Right atrium auricular region (tissue), 2 donors: ENCODE results near the gene KCNH1. TPM values are rescaled to one million over a fixed set of nuclear protein-coding genes. Genes with fewer than 3 reads are reported as not detected.

Experiments
- DNase-seq: peaks from one replicate; pipeline ENCODE4 v3.0.0-alpha.2; 2019; ENCODE audit warnings: low spot score
- H3K27ac ChIP-seq, 2 donors: fragments of 200-600 bp; sonication (generic); 1 replicate in 1 of 2; 2 replicates in 1 of 2; pipeline ENCODE4 v1.5.1; 2016 to 2019
- H3K27me3 ChIP-seq, 2 donors: fragments of 200-600 bp; sonication (generic); one replicate each; pipeline versions ENCODE4 v1.5.1 to v1.6.0; 2017 to 2019
- H3K36me3 ChIP-seq: fragments of 200-600 bp; sonication (generic); one replicate; pipeline ENCODE4 v1.5.1; 2016
- H3K4me1 ChIP-seq, 2 donors: fragments of 200-600 bp; sonication (generic); one replicate each; pipeline versions ENCODE4 v1.5.1 to v1.6.0; 2017 to 2019
- H3K4me3 ChIP-seq, 2 donors: fragments of 200-600 bp; sonication (generic); 1 replicate in 1 of 2; 2 replicates in 1 of 2; pipeline ENCODE4 v1.5.1; 2017 to 2019; ENCODE audit warnings: mild to moderate bottlenecking in 1 of 2, moderate library complexity in 1 of 2
- H3K9me3 ChIP-seq, 2 donors: fragments of 200-600 bp; sonication (generic); one replicate each; pipeline ENCODE4 v1.5.1; 2019
- total RNA-seq, 2 donors: library from RNA; depleted of rRNA; stranded (reverse); fragments of >200 nt; gene quantifications; one replicate each; pipeline ENCODE4 v1.1.0, GENCODE V29; 2016
- TF ChIP-seq, protein P1 (sequence below), 2 donors: fragments of 200-600 bp; sonication (generic); IDR thresholded peaks; one replicate each; pipeline ENCODE4 v1.5.1; 2019; ENCODE audit warnings: antibody characterized with exemption in 2 of 2

KCNH1 gene
- total RNA-seq, 2 donors from 2014 or later, result not detected

GRCh38 chr1:210920258-210920657 lies 213.7 kb downstream of the KCNH1 start:
- TF ChIP-seq, protein P1, sequence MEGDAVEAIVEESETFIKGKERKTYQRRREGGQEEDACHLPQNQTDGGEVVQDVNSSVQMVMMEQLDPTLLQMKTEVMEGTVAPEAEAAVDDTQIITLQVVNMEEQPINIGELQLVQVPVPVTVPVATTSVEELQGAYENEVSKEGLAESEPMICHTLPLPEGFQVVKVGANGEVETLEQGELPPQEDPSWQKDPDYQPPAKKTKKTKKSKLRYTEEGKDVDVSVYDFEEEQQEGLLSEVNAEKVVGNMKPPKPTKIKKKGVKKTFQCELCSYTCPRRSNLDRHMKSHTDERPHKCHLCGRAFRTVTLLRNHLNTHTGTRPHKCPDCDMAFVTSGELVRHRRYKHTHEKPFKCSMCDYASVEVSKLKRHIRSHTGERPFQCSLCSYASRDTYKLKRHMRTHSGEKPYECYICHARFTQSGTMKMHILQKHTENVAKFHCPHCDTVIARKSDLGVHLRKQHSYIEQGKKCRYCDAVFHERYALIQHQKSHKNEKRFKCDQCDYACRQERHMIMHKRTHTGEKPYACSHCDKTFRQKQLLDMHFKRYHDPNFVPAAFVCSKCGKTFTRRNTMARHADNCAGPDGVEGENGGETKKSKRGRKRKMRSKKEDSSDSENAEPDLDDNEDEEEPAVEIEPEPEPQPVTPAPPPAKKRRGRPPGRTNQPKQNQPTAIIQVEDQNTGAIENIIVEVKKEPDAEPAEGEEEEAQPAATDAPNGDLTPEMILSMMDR (IDR thresholded peaks at IDR 0.05), result no peak
- Histone ChIP-seq H3K27ac (no peak overlapping the region), H3K36me3 (no peaks in the 10 kb centered on the region), H3K27me3 (no peaks in the 10 kb centered on the region), H3K4me3 (no peak overlapping the region), H3K4me1 (no peaks in the 10 kb centered on the region), H3K9me3 (peaks cover 0 to 12% of the 10 kb centered on the region in 2 donors)
- no peak for DNase-seq

DNA sequence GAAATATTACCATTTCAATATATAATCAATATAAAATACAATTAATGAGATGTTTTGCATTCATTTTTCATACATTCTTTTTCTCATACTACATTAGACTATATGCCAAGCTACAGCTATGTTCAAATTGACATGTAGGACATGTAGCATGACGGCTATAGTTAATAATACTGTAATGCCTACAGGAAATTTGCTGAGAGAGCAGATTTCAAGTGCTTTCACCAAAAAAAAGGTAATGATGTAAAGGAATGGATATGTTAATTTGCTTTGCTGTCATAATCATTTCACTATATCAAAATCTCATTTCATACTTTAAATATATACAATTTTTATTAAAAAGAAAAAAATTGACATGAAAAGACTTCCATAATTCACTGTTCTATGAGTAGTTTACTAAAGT lies 215.1 kb downstream of the KCNH1 start:
- no peak overlapping the region for H3K4me3 ChIP-seq
- H3K27me3 ChIP-seq, result no peaks in the 10 kb centered on the region
- no peak overlapping the region for H3K27ac ChIP-seq
- TF ChIP-seq, protein P1 (IDR thresholded peaks at IDR 0.05), result no peak
- H3K4me1 ChIP-seq, result no peaks in the 10 kb centered on the region
- H3K36me3 ChIP-seq, result no peaks in the 10 kb centered on the region
- DNase-seq, result no peak
- H3K9me3 ChIP-seq, result no peaks in the 10 kb centered on the region

DNA sequence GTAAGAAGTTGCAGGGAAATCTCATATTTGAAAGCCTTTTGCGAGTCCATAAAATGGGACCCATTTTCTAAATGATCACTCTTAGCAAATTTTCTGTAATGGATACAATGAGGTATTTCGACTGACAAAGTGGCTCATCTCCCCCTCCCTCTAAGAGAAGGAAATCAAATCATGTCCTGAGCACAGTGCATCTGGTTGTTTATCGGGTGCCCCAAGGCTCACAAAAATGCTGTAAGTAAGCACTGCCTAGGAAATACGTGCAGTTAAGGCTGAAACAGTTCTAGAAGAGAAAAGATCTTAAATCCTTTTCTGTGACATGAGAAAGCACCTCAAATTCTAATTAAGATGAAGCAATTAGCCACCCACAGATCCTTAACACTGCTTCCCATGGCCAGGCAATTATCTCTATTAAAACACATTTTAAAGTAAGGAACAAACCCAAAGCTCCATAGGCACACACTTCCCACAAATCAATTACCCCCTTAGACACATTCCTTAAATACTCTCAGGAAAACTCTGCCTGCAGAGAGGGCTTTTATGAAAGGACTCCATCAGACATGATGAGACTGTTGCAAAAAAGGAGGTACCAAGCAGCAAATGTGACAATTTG lies 216.3 kb downstream of the KCNH1 start:
- Histone ChIP-seq H3K27ac (no peak overlapping the region), H3K27me3 (no peaks in the 10 kb centered on the region), H3K9me3 (no peaks in the 10 kb centered on the region), H3K4me1 (no peaks in the 10 kb centered on the region), H3K36me3 (no peaks in the 10 kb centered on the region), H3K4me3 (no peak overlapping the region)
- TF ChIP-seq, protein P1 (IDR thresholded peaks at IDR 0.05), result no peak
- DNase-seq, result no peak

DNA sequence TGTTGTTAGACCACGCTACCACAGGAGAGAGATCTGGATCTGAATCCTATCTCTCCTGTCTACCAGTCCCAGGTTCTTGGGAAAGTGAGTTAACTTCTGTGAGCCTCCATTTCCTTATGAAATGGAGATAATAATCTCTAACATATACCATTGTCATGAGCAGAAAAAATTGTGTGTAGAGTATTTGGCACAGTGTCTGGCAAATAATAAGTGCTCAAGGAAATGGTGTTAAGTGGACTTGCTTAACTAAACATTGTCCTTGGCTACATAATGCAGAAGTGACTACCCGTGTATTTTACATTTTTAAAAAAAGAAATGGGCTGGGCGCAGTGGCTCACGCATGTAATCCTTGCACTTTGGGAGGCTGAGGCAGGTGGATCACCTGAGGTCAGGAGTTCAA lies 217.4 kb downstream of the KCNH1 start:
- H3K9me3 ChIP-seq, result no peaks in the 10 kb centered on the region
- H3K27ac ChIP-seq, result no peak overlapping the region
- no peak for DNase-seq
- H3K4me1 ChIP-seq, result no peaks in the 10 kb centered on the region
- TF ChIP-seq, protein P1 (IDR thresholded peaks at IDR 0.05), result no peak
- H3K36me3 ChIP-seq, result no peaks in the 10 kb centered on the region
- H3K4me3 ChIP-seq, result no peak overlapping the region
- H3K27me3 ChIP-seq, result no peaks in the 10 kb centered on the region

DNA sequence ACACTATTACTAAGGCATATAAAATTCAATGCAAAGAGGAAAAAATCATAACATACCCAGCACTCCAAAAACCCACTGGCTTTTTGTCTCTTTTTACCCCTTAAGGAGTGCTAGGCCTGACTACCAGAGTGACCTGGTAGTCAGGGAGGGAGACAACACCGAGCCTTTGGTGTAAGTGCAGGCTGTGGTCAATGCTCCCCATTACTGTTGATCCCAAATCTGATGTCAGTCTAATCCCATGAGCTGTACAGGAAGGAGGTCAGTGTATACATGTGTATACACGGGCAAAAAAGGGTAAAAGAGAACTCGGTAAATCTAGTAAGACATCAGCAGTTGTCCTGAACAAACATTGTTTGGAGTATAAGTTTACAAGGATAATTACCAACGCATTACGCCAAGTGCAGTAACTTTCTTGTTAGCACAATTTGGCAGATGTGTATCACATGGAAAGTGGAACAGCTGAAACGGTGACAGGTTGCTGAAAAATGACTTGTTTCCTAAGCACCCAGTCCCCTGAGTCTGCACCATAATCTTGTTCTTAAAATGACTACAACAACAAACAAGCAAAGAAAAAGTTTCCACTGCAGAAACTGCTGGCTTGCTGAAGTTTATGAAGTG lies 217.9 kb downstream of the KCNH1 start:
- DNase-seq, result no peak
- Histone ChIP-seq H3K4me3 (no peak overlapping the region), H3K27ac (no peak overlapping the region), H3K27me3 (no peaks in the 10 kb centered on the region), H3K9me3 (no peaks in the 10 kb centered on the region), H3K36me3 (no peaks in the 10 kb centered on the region), H3K4me1 (no peaks in the 10 kb centered on the region)
- TF ChIP-seq, protein P1 (IDR thresholded peaks at IDR 0.05), result no peak

DNA sequence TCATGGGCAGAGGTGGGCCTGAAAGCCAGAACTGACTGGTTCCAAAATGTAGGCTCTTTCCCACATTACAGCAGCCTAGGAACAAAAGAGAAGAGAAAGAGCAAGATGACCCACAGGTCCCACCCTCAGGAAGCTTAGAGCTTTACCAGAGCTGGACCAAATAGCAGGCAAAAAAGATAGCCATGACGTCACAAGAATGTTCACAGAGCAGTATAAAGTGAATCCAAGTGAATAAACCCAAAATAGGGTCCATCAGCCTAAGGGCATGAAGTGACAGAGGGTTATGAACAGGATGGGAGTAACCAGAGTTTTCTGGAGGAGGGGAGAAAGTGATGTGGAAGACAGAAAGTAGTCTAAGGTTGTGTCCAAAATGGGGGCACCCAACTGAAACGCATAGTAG lies 221.2 kb downstream of the KCNH1 start:
- H3K27me3 ChIP-seq, result no peaks in the 10 kb centered on the region
- H3K4me1 ChIP-seq, result no peaks in the 10 kb centered on the region
- no peak overlapping the region for H3K4me3 ChIP-seq
- no peak for DNase-seq
- TF ChIP-seq, protein P1 (IDR thresholded peaks at IDR 0.05), result no peak
- no peak overlapping the region for H3K27ac ChIP-seq
- H3K9me3 ChIP-seq, result no peaks in the 10 kb centered on the region
- no peaks in the 10 kb centered on the region for H3K36me3 ChIP-seq
